ENCODE data around the gene GHSR. TPM values are rescaled to one million over a fixed set of nuclear protein-coding genes. Genes with fewer than 3 reads are reported as not detected.

The GHSR gene
- total and polyA plus RNA-seq, 2 of the 8 experiments (the other 6 are each of a cell fraction or from before 2014, with no cell fraction given), result not detected

- Histone ChIP-seq H3K4me2 (ENCODE audit: insufficient read depth in 1 of 2, low read depth in 2 of 2, low read length in 2 of 2) (no peak overlapping the region), H3K27ac (ENCODE audit: low read depth, low read length) (no peak overlapping the region), H2BK120ac (replicated peaks; ENCODE audit: low read depth, low read length) (no peak overlapping the region), H3K23me2 (ENCODE audit: low read depth, low read length) (no peaks in the 10 kb centered on the region), H3K14ac (ENCODE audit: insufficient read length) (no peak overlapping the region), H2BK20ac (ENCODE audit: low read length) (no peak overlapping the region), H3K4me3 (ENCODE audit: extremely low read depth in 1 of 4, insufficient read depth in 2 of 4, low read depth in 3 of 4, low read length in 4 of 4) (no peak overlapping the region), H3K4me1 (replicated peaks in 1 of 4; ENCODE audit: control insufficient read depth in 3 of 4, insufficient read depth in 4 of 4, low read length in 3 of 4) (no peaks in the 10 kb centered on the region), H3K79me2 (ENCODE audit: control insufficient read depth in 1 of 2, insufficient read depth in 2 of 2, low read length in 2 of 2) (no peaks in the 10 kb centered on the region), H3K36me3 (ENCODE audit: control insufficient read depth in 2 of 4, insufficient read depth in 4 of 4, low read length in 3 of 4) (peaks cover 0 to 9% (median under 1%) of the 10 kb centered on the region in 4 experiments; a peak in 2 of 8 replicates), H2BK5ac (ENCODE audit: low read depth, low read length) (no peak overlapping the region), H2AFZ (ENCODE audit: low read length) (no peak overlapping the region), H3K9ac (replicated peaks in 1 of 4; ENCODE audit: extremely low read depth in 1 of 4, low read depth in 3 of 4, low read length in 3 of 4) (no peak overlapping the region), H3K79me1 (ENCODE audit: low read depth, low read length) (no peaks in the 10 kb centered on the region), H3K4ac (replicated peaks; ENCODE audit: insufficient read length, low read depth, low read length) (no peak overlapping the region), H4K91ac (replicated peaks; ENCODE audit: insufficient read length, low read length) (no peak overlapping the region), H2BK15ac (ENCODE audit: low read length) (no peak overlapping the region), H4K20me1 (replicated peaks in 1 of 2; ENCODE audit: control insufficient read depth in 1 of 2, insufficient read depth in 2 of 2, low read length in 2 of 2) (no peaks in the 10 kb centered on the region), H2BK12ac (ENCODE audit: low read depth, low read length) (no peak overlapping the region), H3K27me3 (replicated peaks in 1 of 4; ENCODE audit: control insufficient read depth in 3 of 4, extremely low read depth in 1 of 4, insufficient read depth in 3 of 4, low read length in 3 of 4) (no peaks in the 10 kb centered on the region), H2AK5ac (ENCODE audit: low read depth, low read length) (no peak overlapping the region), H3K56ac (replicated peaks; ENCODE audit: insufficient read length, low read depth, low read length) (no peak overlapping the region), H3K23ac (ENCODE audit: insufficient read length) (no peak overlapping the region), H4K8ac (ENCODE audit: extremely low read depth, insufficient read depth, low read length) (no peak overlapping the region), H4K5ac (ENCODE audit: insufficient read length, low read depth, low read length) (no peak overlapping the region), H3K18ac (ENCODE audit: extremely low read depth, low read length) (no peak overlapping the region), H3K9me3 (ENCODE audit: insufficient read depth in 2 of 2, low read depth in 1 of 2, low read length in 1 of 2) (0 out of 4 replicates have a peak, but pooled peaks cover 0 to 4% of the 10 kb centered on the region in 2 experiments)
- CTCF ChIA-PET (ENCODE audit: partially characterized antibody), result no interaction called here
- WGBS, 2 experiments (ENCODE audit: extremely low coverage in 1 of 2, insufficient coverage in 1 of 2, insufficient read length in 1 of 2, insufficient replicate concordance in 2 of 2, low coverage in 1 of 2, low lambda C conversion rate in 2 of 2, missing lambda C conversion rate in 1 of 2), result 83% methylated on average over 2 of the region's 2 CpGs; no CpG with 5 or more reads in 1 of the 2 experiments
- TF ChIP-seq ASH2L (IDR thresholded peaks at IDR 0.05; ENCODE audit: low read length), result no peak
- FAIRE-seq (no peak), DNase-seq (ENCODE audit: low read depth in 1 of 2, low spot score in 2 of 2) (no peak)
- POLR2A ChIA-PET (ENCODE audit: partially characterized antibody), result no interaction called here
Observed at GRCh38 chr3:172402090-172402489, 46.2 kb downstream of the GHSR start.

Measured in H1 (cell line).